Gastrocnemius medialis (tissue), 4 donors: Measurements from ENCODE around the gene PRRT3. TPM values are rescaled to one million over a fixed set of nuclear protein-coding genes. Genes with fewer than 3 reads are reported as not detected.
A peak's percentile ranks its signal among the peaks of the same experiment; 100 is the strongest.
"Not testable (repeated sequence)": the region's sequence is repeated elsewhere in the genome, so short reads cannot be mapped to it uniquely, and the experiment has no call there.

Source experiments
- ATAC-seq, 2 donors: fragments of 150-250 bp; one replicate each; pipeline ENCODE4 v1.9.1; 2016
- DNase-seq, 2 donors: peaks; one replicate each; pipeline ENCODE4 v3.0.0-alpha.2; 2019
- H3K27ac ChIP-seq, 4 donors: fragments of 200-600 bp; sonication (generic); 1 replicate in 1 of 4; 2 replicates in 3 of 4; pipeline ENCODE4 v1.5.1; 2016 to 2018; ENCODE audit warnings: mild to moderate bottlenecking in 2 of 4, moderate library complexity in 1 of 4
- H3K27me3 ChIP-seq, 3 donors: fragments of 200-600 bp; sonication (generic) in 2 of 3; 1 replicate in 1 of 3; 2 replicates in 2 of 3; pipeline versions ENCODE4 v1.5.1 to v1.6.0; 2016 to 2019; ENCODE audit warnings: mild to moderate bottlenecking in 1 of 3, moderate library complexity in 1 of 3
- H3K36me3 ChIP-seq, 2 donors: fragments of 200-600 bp; sonication (generic) in 1 of 2; one replicate each; pipeline ENCODE4 v1.5.1; 2017 to 2018
- H3K4me1 ChIP-seq, 2 donors: fragments of 200-600 bp; sonication (generic) in 1 of 2; one replicate each; pipeline ENCODE4 v1.5.1; 2016 to 2017; ENCODE audit warnings: mild to moderate bottlenecking in 2 of 2
- H3K4me3 ChIP-seq, 4 donors: fragments of 200-600 bp; sonication (generic) in 3 of 4; 1 replicate in 1 of 4; 2 replicates in 3 of 4; pipeline ENCODE4 v1.5.1; 2016 to 2019; ENCODE audit warnings: mild to moderate bottlenecking in 2 of 4
- H3K9me3 ChIP-seq, 3 donors: fragments of 200-600 bp; sonication (generic) in 2 of 3; 1 replicate in 1 of 3; 2 replicates in 2 of 3; pipeline ENCODE4 v1.5.1; 2016 to 2019
- POLR2A ChIP-seq, 2 donors: fragments of 450-650 bp; IDR thresholded peaks; one replicate each; pipeline ENCODE4 v1.6.1; 2017; ENCODE audit warnings: antibody characterized with exemption in 2 of 2, mild to moderate bottlenecking in 2 of 2, moderate library complexity in 2 of 2
- in situ Hi-C, 4 donors: fragments of 200-750 bp; cut with MboI; loops; one replicate each; pipeline versions ENCODE4 v1.15.0 to v1.8.0; 2017; ENCODE audit warnings: low sequenced_read_pairs in 4 of 4
- intact Hi-C: fragments of 100-400 bp; cut with DNase I; formaldehyde crosslinking; loops from one replicate; pipeline ENCODE4 v1.15.1; 2023; ENCODE audit warnings: low total_unique reads
- total RNA-seq, 4 donors: library from RNA; depleted of rRNA; stranded (reverse); fragments of >200 nt; gene quantifications; one replicate each; pipeline versions ENCODE4 v1.1.0 to v1.2.3, GENCODE V29; 2016
- TF ChIP-seq, protein P1 (sequence below), 5 experiments: fragments of 450-650 bp in 3 of 5; fragments of 200-600 bp in 2 of 5; sonication (generic) in 2 of 5; IDR thresholded peaks in 4 of 5; conservative IDR thresholded peaks in 1 of 5; 1 replicate in 4 of 5; 2 replicates in 1 of 5; pipeline ENCODE4 v1.5.1; 2016 to 2019; ENCODE audit warnings: antibody characterized with exemption in 5 of 5, mild to moderate bottlenecking in 3 of 5, moderate library complexity in 3 of 5

Gene PRRT3
- total RNA-seq, 4 donors from 2014 or later = 0.92 to 7.4 (median 2.5) TPM

DNA sequence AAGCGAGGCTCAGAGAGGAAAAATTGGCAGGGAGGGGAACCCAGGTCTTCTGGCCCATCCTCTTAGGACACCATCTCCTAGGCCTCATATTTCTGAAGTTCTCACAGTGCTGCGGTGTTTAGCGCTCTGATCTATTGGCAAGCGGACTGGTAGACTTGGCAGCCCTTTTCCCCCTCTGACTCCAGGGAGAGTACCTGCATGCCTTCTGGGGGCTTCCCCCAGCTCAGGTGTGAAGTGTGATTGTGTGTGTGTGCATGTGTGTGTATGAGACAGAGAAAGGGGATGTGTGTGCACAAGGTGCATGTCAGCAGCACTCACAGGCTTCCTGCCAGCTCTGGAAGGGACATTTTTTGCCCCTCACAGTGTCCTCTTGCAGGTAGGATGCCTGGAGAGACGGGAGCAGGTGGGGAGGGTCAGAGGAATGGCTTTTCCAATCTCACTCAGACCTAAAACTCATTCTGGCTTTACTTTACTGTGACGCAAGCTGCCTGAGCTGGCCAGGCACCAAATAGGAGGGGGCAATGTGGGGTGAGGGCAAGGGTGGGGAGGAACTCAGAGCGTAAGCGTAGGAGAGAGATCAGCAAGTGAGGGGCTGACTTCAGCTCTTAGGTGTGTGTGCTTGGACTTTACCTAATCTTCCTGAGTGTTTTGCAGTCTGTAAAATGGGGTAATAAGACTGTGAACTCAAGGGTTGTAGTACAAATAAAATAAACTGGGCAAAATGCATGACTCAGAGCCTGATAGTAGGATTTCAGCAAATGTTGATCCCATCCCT is 53.6 kb downstream of the PRRT3 start:
- H3K36me3 ChIP-seq = peaks cover 0 to 5% of the 10 kb centered on the region in 2 donors
- TF ChIP-seq, protein P1, sequence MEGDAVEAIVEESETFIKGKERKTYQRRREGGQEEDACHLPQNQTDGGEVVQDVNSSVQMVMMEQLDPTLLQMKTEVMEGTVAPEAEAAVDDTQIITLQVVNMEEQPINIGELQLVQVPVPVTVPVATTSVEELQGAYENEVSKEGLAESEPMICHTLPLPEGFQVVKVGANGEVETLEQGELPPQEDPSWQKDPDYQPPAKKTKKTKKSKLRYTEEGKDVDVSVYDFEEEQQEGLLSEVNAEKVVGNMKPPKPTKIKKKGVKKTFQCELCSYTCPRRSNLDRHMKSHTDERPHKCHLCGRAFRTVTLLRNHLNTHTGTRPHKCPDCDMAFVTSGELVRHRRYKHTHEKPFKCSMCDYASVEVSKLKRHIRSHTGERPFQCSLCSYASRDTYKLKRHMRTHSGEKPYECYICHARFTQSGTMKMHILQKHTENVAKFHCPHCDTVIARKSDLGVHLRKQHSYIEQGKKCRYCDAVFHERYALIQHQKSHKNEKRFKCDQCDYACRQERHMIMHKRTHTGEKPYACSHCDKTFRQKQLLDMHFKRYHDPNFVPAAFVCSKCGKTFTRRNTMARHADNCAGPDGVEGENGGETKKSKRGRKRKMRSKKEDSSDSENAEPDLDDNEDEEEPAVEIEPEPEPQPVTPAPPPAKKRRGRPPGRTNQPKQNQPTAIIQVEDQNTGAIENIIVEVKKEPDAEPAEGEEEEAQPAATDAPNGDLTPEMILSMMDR (IDR thresholded peaks at IDR 0.05 in 4 of 5, conservative IDR thresholded peaks at IDR 0.05 in 1 of 5) = no peak
- TF ChIP-seq POLR2A (IDR thresholded peaks at IDR 0.05) = no peak
- in situ Hi-C loops (no loop called here), intact Hi-C loops (no loop called here)
- H3K4me1 ChIP-seq = peaks cover 0 to 5% of the 10 kb centered on the region in 2 donors
- ATAC-seq (no peak), DNase-seq (no peak)
- H3K27me3 ChIP-seq = no peaks in the 10 kb centered on the region
- H3K27ac ChIP-seq = no peak overlapping the region
- no peaks in the 10 kb centered on the region for H3K9me3 ChIP-seq
- no peak overlapping the region for H3K4me3 ChIP-seq

DNA sequence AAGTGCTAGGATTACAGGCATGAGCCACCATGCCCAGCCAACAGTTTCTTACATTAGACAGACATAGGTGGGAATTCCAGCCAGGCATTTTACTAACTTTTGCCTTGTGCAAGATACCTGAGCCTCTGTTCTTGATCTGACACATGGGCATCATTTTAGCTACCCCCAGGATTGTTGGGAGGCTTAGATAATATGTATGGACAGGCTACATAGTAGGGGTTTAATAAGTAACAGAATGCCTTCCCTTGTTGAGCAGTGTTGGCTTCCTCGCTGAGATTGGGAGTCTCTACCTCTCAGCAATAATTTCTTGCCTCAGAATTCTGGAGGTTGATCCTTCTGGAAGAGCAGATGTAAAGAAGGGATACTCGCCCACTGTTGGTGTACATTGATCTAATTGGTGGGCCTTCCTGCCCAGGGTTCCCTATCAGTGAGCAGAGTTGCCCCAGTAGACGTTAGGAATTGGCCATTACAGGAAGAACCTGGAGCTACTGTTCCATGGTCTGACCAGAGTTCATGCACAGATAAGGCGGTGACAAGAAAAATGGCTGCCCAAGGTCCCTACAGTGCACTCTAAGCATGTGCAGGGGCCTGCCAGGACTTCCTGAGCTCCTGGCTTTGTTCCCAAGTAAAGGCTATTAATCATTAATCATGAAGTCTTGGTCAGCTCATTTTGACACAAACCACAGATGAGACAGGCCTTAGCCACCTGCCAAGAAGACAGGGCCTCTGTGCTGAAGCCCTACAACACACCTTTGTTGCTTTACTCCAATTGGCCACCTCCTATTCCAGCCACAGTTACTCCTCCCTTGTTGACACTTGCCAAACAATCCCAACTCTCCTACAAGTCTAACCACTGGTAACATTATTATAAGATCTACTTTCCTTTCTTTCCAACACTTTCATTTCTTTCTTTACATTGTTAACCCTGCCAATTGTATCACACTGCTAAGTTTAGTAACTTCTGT is 54.5 kb downstream of the PRRT3 start:
- no peak for DNase-seq
- no peaks in the 10 kb centered on the region for H3K27me3 ChIP-seq
- ATAC-seq = peak in 1 of 2 donors; percentile 30
- H3K9me3 ChIP-seq = no peaks in the 10 kb centered on the region
- H3K4me1 ChIP-seq = peaks cover 0 to 7% of the 10 kb centered on the region in 2 donors
- H3K36me3 ChIP-seq = peaks cover 0 to 14% of the 10 kb centered on the region in 2 donors
- no peak for TF ChIP-seq POLR2A (IDR thresholded peaks at IDR 0.05)
- TF ChIP-seq, protein P1 (IDR thresholded peaks at IDR 0.05 in 4 of 5, conservative IDR thresholded peaks at IDR 0.05 in 1 of 5) = no peak
- no peak overlapping the region for H3K27ac ChIP-seq
- in situ Hi-C loops = no loop called here
- intact Hi-C loops = no loop called here
- no peak overlapping the region for H3K4me3 ChIP-seq

DNA sequence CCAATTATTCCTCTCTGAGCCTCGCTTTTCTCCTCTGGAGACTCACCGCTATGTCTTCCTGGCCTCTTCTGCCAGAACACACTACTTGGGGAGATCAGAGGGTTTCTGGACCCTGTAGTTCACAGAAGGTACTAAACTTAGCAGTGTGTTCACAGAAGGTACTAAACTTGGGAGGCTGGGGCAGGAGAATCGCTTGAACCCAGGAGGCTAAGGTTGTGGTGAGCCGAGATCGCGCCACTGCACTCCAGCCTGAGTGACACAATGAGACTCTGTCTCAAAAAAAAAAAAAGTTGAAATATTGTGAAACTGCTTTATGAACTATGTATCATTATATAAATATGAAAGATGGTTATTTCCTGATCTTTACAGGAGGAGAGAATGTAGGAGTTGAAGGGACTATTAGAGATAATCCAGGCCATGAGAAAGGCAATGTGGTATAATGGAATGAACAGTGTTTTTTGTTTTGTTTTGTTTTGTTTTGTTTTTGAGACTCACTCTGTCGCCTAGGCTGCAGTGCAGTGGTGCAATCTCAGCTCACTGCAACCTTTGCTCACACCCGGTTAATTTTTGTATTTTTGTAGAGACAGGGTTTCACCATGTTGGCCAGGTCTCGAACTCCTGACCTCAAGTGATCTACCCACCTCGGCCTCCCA is 55.3 kb downstream of the PRRT3 start:
- H3K9me3 ChIP-seq, in situ Hi-C loops, ATAC-seq, H3K4me3 ChIP-seq, H3K4me1 ChIP-seq, H3K27me3 ChIP-seq, intact Hi-C loops, DNase-seq, H3K27ac ChIP-seq: not testable (repeated sequence)
- peaks cover 0 to 20% of the 10 kb centered on the region in 2 donors for H3K36me3 ChIP-seq

DNA sequence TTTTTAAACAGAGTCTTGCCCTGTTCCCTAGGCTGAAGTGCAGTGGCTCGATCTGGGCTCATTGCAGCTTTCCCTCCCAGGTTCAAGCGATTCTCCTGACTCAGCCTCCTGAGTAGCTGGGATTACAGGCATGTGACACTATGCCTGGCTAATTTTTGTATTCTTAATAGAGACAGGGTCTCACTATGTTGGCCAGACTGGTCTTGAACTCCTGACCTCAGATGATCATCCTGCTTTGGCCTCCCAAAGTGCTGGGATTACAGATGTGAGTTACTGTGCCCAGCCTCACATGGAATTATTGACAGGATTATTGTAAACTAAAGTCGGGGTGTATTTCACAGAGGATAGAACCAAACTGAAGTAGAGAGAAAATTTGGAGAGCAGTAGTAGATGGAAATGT is 56.5 kb downstream of the PRRT3 start:
- intact Hi-C loops, DNase-seq, H3K27me3 ChIP-seq, H3K4me3 ChIP-seq, ATAC-seq, H3K9me3 ChIP-seq, in situ Hi-C loops, H3K4me1 ChIP-seq: not testable (repeated sequence)
- H3K36me3 ChIP-seq = peaks cover 0 to 20% of the 10 kb centered on the region in 2 donors
- peak overlapping the region in 2 of 4 donors; percentile 16 to 72 for H3K27ac ChIP-seq

Other genes with a start within 250 kb of the PRRT3 start
- not detected for gene CPNE9, start 248.6 kb downstream of the PRRT3 start, total RNA-seq
- 10 to 100 TPM; 12.0 to 19.5 (median 14.7) TPM for gene BRPF1, start 220.7 kb downstream of the PRRT3 start, total RNA-seq
- 10 to 100 TPM in 1 of 4 donors, 1 to 10 TPM in 3; 4.1 to 13.3 (median 7.4) TPM for gene OGG1, start 202.5 kb downstream of the PRRT3 start, total RNA-seq
- 10 to 100 TPM in 1 of 4 donors, 1 to 10 TPM in 3; 2.1 to 11.6 (median 8.0) TPM for gene CAMK1, start 182.5 kb downstream of the PRRT3 start, total RNA-seq
- gene TADA3, start 159.9 kb downstream of the PRRT3 start, total RNA-seq = 10 to 100 TPM; 58.1 to 83.5 (median 66.7) TPM
- 100 to 1,000 TPM in 3 of 4 donors, 10 to 100 TPM in 1; 96.8 to 147 (median 143) TPM for gene ARPC4, start 159.3 kb downstream of the PRRT3 start, total RNA-seq
- gene TTLL3, start 142.1 kb downstream of the PRRT3 start, total RNA-seq = 10 to 100 TPM in 2 of 4 donors, 1 to 10 TPM in 2; 3.2 to 17.6 (median 8.5) TPM
- gene RPUSD3, start 108.4 kb downstream of the PRRT3 start, total RNA-seq = 10 to 100 TPM; 72.7 to 96.7 (median 75.5) TPM
- gene CIDEC, start 72.2 kb downstream of the PRRT3 start, total RNA-seq = 10 to 100 TPM in 1 of 4 donors, 1 to 10 TPM in 3; 1.4 to 13.4 (median 3.5) TPM
- 10 to 100 TPM; 42.8 to 96.4 (median 67.0) TPM for gene JAGN1, start 61.8 kb downstream of the PRRT3 start, total RNA-seq
- gene IL17RE, start 49.6 kb downstream of the PRRT3 start, total RNA-seq = 1 to 10 TPM in 1 of 4 donors, under 1 TPM in 2, not detected in 1; 0.20 to 1.5 (median 0.64) TPM
- 10 to 100 TPM; 14.8 to 67.3 (median 47.2) TPM for gene IL17RC, start 35.3 kb downstream of the PRRT3 start, total RNA-seq
- 10 to 100 TPM; 31.6 to 42.3 (median 37.1) TPM for gene CRELD1, start 18.6 kb downstream of the PRRT3 start, total RNA-seq
- gene EMC3, start 34.4 kb upstream of the PRRT3 start, total RNA-seq = 100 to 1,000 TPM; 147 to 329 (median 204) TPM
- gene FANCD2, start 74.0 kb upstream of the PRRT3 start, total RNA-seq = 1 to 10 TPM in 1 of 4 donors, under 1 TPM in 2, not detected in 1; 0.46 to 1.3 (median 0.58) TPM
- gene FANCD2OS, start 155.8 kb upstream of the PRRT3 start, total RNA-seq = not detected
- 10 to 100 TPM; 68.2 to 86.8 (median 69.3) TPM for gene BRK1, start 163.3 kb upstream of the PRRT3 start, total RNA-seq
- 10 to 100 TPM in 3 of 4 donors, 1 to 10 TPM in 1; 7.5 to 17.9 (median 12.8) TPM for gene VHL, start 189.4 kb upstream of the PRRT3 start, total RNA-seq
- 10 to 100 TPM; 21.9 to 42.0 (median 25.8) TPM for gene IRAK2, start 212.5 kb upstream of the PRRT3 start, total RNA-seq